ENCODE data around the gene KRTAP10-3.
"Not testable (repeated sequence)": the region's sequence is repeated elsewhere in the genome, so short reads cannot be mapped to it uniquely, and the experiment has no call there.

Gene KRTAP10-3

GRCh38 chr21:44590311-44590721 lies 31.7 kb upstream of the KRTAP10-3 start:
- no peak for DNase-seq (ENCODE audit: low read depth in 4 of 4, low spot score in 1 of 4)

GRCh38 chr21:44589586-44590305 lies 31.2 kb upstream of the KRTAP10-3 start:
- DNase-seq (ENCODE audit: low read depth in 4 of 4, low spot score in 1 of 4), result no peak

GRCh38 chr21:44589094-44589493 lies 30.5 kb upstream of the KRTAP10-3 start:
- no peak for DNase-seq (ENCODE audit: low read depth in 4 of 4, low spot score in 1 of 4)

GRCh38 chr21:44585892-44586291 lies 27.3 kb upstream of the KRTAP10-3 start:
- DNase-seq (ENCODE audit: low read depth in 4 of 4, low spot score in 1 of 4), result no peak

GRCh38 chr21:44583800-44584147 lies 25.2 kb upstream of the KRTAP10-3 start:
- DNase-seq (ENCODE audit: low read depth in 4 of 4, low spot score in 1 of 4), result no peak

GRCh38 chr21:44583089-44583799 lies 24.6 kb upstream of the KRTAP10-3 start:
- DNase-seq (ENCODE audit: low read depth in 4 of 4, low spot score in 1 of 4), result no peak

- no peak for DNase-seq (ENCODE audit: low read depth in 4 of 4, low spot score in 1 of 4)
Measured at GRCh38 chr21:44582055-44582454, 23.5 kb upstream of the KRTAP10-3 start.

GRCh38 chr21:44581158-44581557 lies 22.6 kb upstream of the KRTAP10-3 start:
- DNase-seq (ENCODE audit: low read depth in 4 of 4, low spot score in 1 of 4), result no peak

GRCh38 chr21:44580231-44580821 lies 21.7 kb upstream of the KRTAP10-3 start, which contains the start of gene KRTAP10-5:
Gene KRTAP10-5 (minus strand): TSS chr21:44580604. CDS start chr21:44580578, 26 bp downstream.
- not testable (repeated sequence) for DNase-seq (ENCODE audit: low read depth in 4 of 4, low spot score in 1 of 4)

GRCh38 chr21:44579833-44580144 lies 21.2 kb upstream of the KRTAP10-3 start:
- no peak for DNase-seq (ENCODE audit: low read depth in 4 of 4, low spot score in 1 of 4)

GRCh38 chr21:44579056-44579832 lies 20.6 kb upstream of the KRTAP10-3 start:
- DNase-seq (ENCODE audit: low read depth in 4 of 4, low spot score in 1 of 4), result no peak

- DNase-seq (ENCODE audit: low read depth in 4 of 4, low spot score in 1 of 4), result no peak
Measured at GRCh38 chr21:44578371-44579055, 19.9 kb upstream of the KRTAP10-3 start.

- DNase-seq (ENCODE audit: low read depth in 4 of 4, low spot score in 1 of 4), result no peak
Measured at GRCh38 chr21:44576025-44576420, 17.4 kb upstream of the KRTAP10-3 start.

- no peak for DNase-seq (ENCODE audit: low read depth in 4 of 4, low spot score in 1 of 4)
Measured at GRCh38 chr21:44575307-44576024, 16.9 kb upstream of the KRTAP10-3 start.

GRCh38 chr21:44574457-44575306 lies 16.1 kb upstream of the KRTAP10-3 start:
- DNase-seq (ENCODE audit: low read depth in 4 of 4, low spot score in 1 of 4), result no peak

GRCh38 chr21:44573630-44574456 lies 15.2 kb upstream of the KRTAP10-3 start, which contains the start of gene KRTAP10-4:
Gene KRTAP10-4 (plus strand): TSS chr21:44573729. CDS start chr21:44573759, 30 bp downstream.
- not testable (repeated sequence) for DNase-seq (ENCODE audit: low read depth in 4 of 4, low spot score in 1 of 4)

GRCh38 chr21:44572959-44573583 lies 14.5 kb upstream of the KRTAP10-3 start:
- no peak for DNase-seq (ENCODE audit: low read depth in 4 of 4, low spot score in 1 of 4)
